ENCODE results near the gene QRFPR.

Gene QRFPR

DNA sequence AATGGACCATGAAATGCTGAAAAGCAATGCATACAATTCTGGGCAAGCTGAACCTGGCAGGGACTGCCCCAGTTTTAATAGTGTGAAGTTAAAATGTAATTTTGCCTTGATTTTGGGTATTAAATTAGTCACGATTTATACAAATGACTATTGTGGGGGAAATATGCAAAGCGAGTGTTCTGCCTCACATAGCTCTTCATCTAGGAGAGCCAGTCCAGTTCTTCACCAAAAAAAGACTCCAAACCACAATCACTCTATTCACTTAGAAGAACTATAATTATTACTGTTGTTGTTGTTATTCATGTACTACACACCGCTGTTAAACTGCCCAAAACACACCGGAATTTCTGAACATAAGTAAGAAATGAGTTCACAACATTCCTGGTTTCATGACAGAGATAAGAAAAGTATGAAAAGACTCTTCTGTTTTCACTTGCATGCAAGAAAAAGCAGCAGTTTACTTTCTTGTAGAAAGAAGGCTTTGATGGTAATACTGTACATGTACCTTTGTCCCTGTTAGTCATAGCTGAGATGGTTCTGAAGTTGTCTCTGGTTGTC lies 101.9 kb downstream of the QRFPR start:
- H2AFZ ChIP-seq (ENCODE audit: low read depth, low read length, severe bottlenecking), result no peak overlapping the region
- no peaks in the 10 kb centered on the region for H3K9me3 ChIP-seq (ENCODE audit: insufficient read depth, low read length)
- H3K79me2 ChIP-seq (ENCODE audit: insufficient read depth, low read length), result no peaks in the 10 kb centered on the region
- H3K4me2 ChIP-seq (ENCODE audit: low read depth, low read length, poor library complexity, severe bottlenecking), result no peak overlapping the region
- no peaks in the 10 kb centered on the region for H4K20me1 ChIP-seq (ENCODE audit: low read depth, low read length)
- H3F3A ChIP-seq (ENCODE audit: insufficient read depth), result no peaks in the 10 kb centered on the region
- no peaks in the 10 kb centered on the region for H3K36me3 ChIP-seq (ENCODE audit: low read length)
- TF ChIP-seq, protein P1, sequence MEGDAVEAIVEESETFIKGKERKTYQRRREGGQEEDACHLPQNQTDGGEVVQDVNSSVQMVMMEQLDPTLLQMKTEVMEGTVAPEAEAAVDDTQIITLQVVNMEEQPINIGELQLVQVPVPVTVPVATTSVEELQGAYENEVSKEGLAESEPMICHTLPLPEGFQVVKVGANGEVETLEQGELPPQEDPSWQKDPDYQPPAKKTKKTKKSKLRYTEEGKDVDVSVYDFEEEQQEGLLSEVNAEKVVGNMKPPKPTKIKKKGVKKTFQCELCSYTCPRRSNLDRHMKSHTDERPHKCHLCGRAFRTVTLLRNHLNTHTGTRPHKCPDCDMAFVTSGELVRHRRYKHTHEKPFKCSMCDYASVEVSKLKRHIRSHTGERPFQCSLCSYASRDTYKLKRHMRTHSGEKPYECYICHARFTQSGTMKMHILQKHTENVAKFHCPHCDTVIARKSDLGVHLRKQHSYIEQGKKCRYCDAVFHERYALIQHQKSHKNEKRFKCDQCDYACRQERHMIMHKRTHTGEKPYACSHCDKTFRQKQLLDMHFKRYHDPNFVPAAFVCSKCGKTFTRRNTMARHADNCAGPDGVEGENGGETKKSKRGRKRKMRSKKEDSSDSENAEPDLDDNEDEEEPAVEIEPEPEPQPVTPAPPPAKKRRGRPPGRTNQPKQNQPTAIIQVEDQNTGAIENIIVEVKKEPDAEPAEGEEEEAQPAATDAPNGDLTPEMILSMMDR (IDR thresholded peaks at IDR 0.05; ENCODE audit: insufficient read depth, low read length, poor library complexity, severe bottlenecking), result no peak
- no peak for TF ChIP-seq EZH2phosphoT487 (conservative IDR thresholded peaks at IDR 0.05; ENCODE audit: low read length)
- no peaks in the 10 kb centered on the region for H3K9me2 ChIP-seq (replicated peaks; ENCODE audit: insufficient read depth, low read length)
- H3K9ac ChIP-seq (ENCODE audit: low read length), result no peak overlapping the region
- H3K4me3 ChIP-seq (ENCODE audit: insufficient read depth, low read length, poor library complexity, severe bottlenecking), result no peak overlapping the region
- H3K27me3 ChIP-seq (ENCODE audit: low read length), result no peaks in the 10 kb centered on the region
- no peak overlapping the region for H3K27ac ChIP-seq (ENCODE audit: low read depth, low read length)

Data from SU-DHL-6 (cell line).